Motor neuron (in vitro differentiated cells): ENCODE data around the gene ITGB4. TPM values are rescaled to one million over a fixed set of nuclear protein-coding genes. Genes with fewer than 3 reads are reported as not detected.

Source experiments
- ATAC-seq, 8 experiments: fragments of 200-7000 bp; cut with Tn5 transposase; replicated peaks in 6 of 8; 2 replicates each; pipeline ENCODE4 v1.8.0; 2021; ENCODE audit warnings: mild to moderate bottlenecking in 8 of 8, moderate library complexity in 8 of 8
- H3K27ac ChIP-seq, 2 donors: fragments of 250-450 bp; sonication (Bioruptor Pico); 2 replicates each; pipeline ENCODE4 v1.9.0; 2021; ENCODE audit warnings: antibody characterized with exemption in 2 of 2, mild to moderate bottlenecking in 2 of 2, moderate library complexity in 1 of 2
- H3K4me1 ChIP-seq, 2 donors: fragments of 250-450 bp; sonication (Bioruptor Pico); replicated peaks in 1 of 2; 2 replicates each; pipeline ENCODE4 v1.6.1; 2021; ENCODE audit warnings: antibody characterized with exemption in 2 of 2, mild to moderate bottlenecking in 2 of 2, moderate library complexity in 1 of 2
- H3K4me3 ChIP-seq, 5 donors: fragments of 250-450 bp; sonication (Bioruptor Pico); 2 replicates each; pipeline ENCODE4 v1.9.0; 2021; ENCODE audit warnings: antibody characterized with exemption in 5 of 5, mild to moderate bottlenecking in 5 of 5, moderate library complexity in 4 of 5
- WGBS, 10 experiments: fragments of 450-650 bp; shearing (Covaris generic); methylation state at CpG; one replicate each; pipeline ENCODE4 v1.0.0; 2022; 5-methylcytosine and 5-hydroxymethylcytosine counted together
- in situ Hi-C, 9 experiments: fragments of 400-800 bp; cut with MboI; loops; one replicate each; pipeline ENCODE4 v1.15.0; 2021; ENCODE audit warnings: low sequenced_read_pairs in 9 of 9, low pct_unique_long_range_greater_than_20kb in 2 of 9; ENCODE audit not compliant: unreplicated experiment in 9 of 9
- total RNA-seq, 8 experiments: library from RNA; unstranded; fragments of 300-600 nt; gene quantifications; 2 replicates each; pipeline versions ENCODE4 v1.2.3 to v1.2.4, GENCODE V29; 2022

The ITGB4 gene
- total RNA-seq, 8 experiments from 2014 or later, result 0.46 to 40.8 (median 2.0) TPM

DNA sequence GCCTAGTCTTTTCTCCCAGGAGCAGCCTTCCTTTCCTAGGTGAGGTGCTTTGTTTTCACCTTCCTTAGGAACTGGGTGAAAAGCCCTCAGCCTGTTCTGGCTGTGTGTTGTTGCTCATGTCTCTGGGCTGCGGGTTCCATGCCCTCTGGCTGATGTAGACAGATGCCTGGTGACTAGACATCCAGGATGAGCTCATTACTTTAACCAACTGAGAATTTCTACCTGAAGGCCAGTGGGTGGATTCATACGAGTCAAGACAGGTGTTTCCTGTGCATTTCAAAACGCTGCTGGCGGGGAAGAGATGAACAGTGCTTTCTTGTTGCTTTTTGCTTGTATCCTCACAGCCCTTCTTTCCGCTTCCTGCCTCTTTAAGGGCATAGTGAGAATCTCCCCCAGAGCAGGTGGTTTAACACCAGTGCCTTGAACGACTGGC lies 31.8 kb upstream of the ITGB4 start:
- in situ Hi-C loops, result no loop called here
- H3K27ac ChIP-seq, result no peak overlapping the region
- 67 to 100% (median 91%) methylated on average over 1 to 6 of the region's 6 CpGs; no CpG with 5 or more reads in 4 of the 10 experiments for WGBS, 10 experiments
- ATAC-seq, result no peak
- H3K4me3 ChIP-seq, result no peak overlapping the region
- peaks cover 2 to 12% of the 10 kb centered on the region in 2 donors for H3K4me1 ChIP-seq

GRCh38 chr17:75691371-75691791 lies 29.9 kb upstream of the ITGB4 start:
- WGBS, 10 experiments, result 40 to 100% (median 80%) methylated on average over 1 to 4 of the region's 5 CpGs; no CpG with 5 or more reads in 2 of the 10 experiments
- Histone ChIP-seq H3K4me1 (peaks cover 2 to 12% of the 10 kb centered on the region in 2 donors), H3K4me3 (no peak overlapping the region), H3K27ac (no peak overlapping the region)
- in situ Hi-C loops, result no loop called here
- no peak for ATAC-seq

DNA sequence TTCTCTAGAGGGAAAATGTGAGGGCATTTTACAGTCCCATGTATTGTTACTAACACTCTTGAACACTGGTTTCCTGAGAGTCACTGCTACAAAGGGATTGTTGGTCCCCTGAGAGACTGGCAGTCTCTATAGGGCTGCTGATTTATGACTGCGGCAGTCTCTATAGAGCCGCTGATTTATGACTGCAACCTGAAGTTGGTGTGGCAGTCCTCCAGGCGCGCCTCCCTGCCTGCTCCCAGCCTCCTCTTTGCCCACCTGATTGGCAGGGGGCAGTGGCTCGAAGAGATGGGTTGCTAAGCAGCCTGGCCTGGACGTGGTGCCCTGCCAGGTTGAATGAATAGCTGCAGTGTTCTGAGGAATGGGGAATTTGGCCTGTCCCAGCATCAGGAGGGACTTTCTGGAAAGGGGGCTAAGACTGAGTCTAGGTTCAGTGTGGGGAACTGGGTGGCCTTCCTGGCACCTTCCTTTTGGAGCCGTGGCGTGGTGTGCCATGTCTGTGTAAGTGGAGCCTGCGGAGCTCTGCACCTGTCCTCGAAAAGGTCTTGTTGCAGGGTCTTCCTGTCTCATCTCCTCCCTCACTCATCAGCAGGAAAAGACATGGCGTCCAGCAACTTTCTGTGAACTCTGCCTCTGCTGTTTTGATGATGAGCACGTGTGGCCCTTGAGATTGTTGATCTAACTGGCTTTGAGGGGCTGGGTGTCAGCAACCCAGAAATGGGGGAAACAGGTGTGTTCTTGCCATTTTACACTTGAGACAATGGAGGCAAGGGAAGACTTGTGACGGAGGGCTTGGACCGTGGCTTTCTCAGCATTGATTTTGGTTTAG lies 29.2 kb upstream of the ITGB4 start:
- 25 to 100% (median 77%) methylated on average over 1 to 12 of the region's 14 CpGs; no CpG with 5 or more reads in 2 of the 10 experiments for WGBS, 10 experiments
- peak in 5 of 8 experiments; percentile 68 to 76 (median 72) for ATAC-seq
- in situ Hi-C loops, result no loop called here
- peaks cover 2 to 12% of the 10 kb centered on the region in 2 donors for H3K4me1 ChIP-seq
- H3K4me3 ChIP-seq, result no peak overlapping the region
- no peak overlapping the region for H3K27ac ChIP-seq

- Histone ChIP-seq H3K4me3 (no peak overlapping the region), H3K27ac (no peak overlapping the region), H3K4me1 (peaks cover 2 to 12% of the 10 kb centered on the region in 2 donors)
- 100% methylated on average over 1 of the region's 13 CpGs; no CpG with 5 or more reads in 9 of the 10 experiments for WGBS, 10 experiments
- in situ Hi-C loops, result no loop called here
- no peak for ATAC-seq
Measured at GRCh38 chr17:75692976-75693375, 28.3 kb upstream of the ITGB4 start.

GRCh38 chr17:75693500-75694481 lies 27.5 kb upstream of the ITGB4 start:
- Histone ChIP-seq H3K27ac (no peak overlapping the region), H3K4me3 (no peak overlapping the region), H3K4me1 (peaks cover 2 to 12% of the 10 kb centered on the region in 2 donors)
- peak; percentile 62 to 96 (median 79) for ATAC-seq
- in situ Hi-C loops, result no loop called here
- 10 to 73% (median 36%) methylated on average over 1 to 10 of the region's 19 CpGs; no CpG with 5 or more reads in 2 of the 10 experiments for WGBS, 10 experiments

- 40 to 93% (median 82%) methylated on average over 1 to 9 of the region's 14 CpGs; no CpG with 5 or more reads in 5 of the 10 experiments for WGBS, 10 experiments
- peaks cover 2 to 12% of the 10 kb centered on the region in 2 donors for H3K4me1 ChIP-seq
- no peak overlapping the region for H3K4me3 ChIP-seq
- H3K27ac ChIP-seq, result no peak overlapping the region
- in situ Hi-C loops, result no loop called here
- no peak for ATAC-seq
Measured at GRCh38 chr17:75694536-75694935, 26.7 kb upstream of the ITGB4 start.

DNA sequence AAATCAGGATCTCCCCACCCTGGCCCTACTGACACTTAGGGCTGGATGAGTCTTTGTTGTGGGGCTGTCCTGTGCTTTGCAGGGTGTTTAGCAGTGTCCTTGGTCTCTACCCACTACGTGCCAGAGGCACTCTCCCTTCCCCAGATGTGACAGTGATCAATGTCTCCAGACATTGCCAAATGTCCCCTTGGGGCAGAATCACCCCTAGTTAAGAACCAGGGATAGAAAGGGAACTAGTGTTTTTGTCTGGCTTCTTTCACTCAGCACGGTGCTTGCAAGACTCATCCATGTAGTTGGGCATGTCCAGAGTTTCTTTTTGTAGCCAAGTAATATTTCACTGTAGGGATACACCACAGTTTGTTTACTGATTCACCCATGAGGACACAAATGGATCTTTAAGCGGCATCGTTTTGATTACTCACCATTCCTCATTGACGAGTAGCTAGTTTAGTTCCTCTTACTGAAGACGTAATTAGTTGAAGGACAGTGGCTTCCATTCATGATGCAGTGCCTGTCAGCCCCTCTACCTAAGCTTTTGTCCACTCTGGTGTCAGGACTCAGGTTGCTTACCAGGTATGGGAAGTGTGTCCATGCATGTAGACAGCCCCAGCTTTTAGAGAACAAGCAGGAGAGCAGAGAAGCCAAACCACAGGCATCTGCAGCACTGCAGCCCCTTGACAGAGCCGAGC lies 26.0 kb upstream of the ITGB4 start:
- H3K4me1 ChIP-seq, result peaks cover 2 to 12% of the 10 kb centered on the region in 2 donors
- ATAC-seq, result no peak
- in situ Hi-C loops, result no loop called here
- H3K27ac ChIP-seq, result no peak overlapping the region
- H3K4me3 ChIP-seq, result no peak overlapping the region
- WGBS, 10 experiments, result 17 to 100% (median 85%) methylated on average over 1 to 6 of the region's 7 CpGs; no CpG with 5 or more reads in 1 of the 10 experiments

DNA sequence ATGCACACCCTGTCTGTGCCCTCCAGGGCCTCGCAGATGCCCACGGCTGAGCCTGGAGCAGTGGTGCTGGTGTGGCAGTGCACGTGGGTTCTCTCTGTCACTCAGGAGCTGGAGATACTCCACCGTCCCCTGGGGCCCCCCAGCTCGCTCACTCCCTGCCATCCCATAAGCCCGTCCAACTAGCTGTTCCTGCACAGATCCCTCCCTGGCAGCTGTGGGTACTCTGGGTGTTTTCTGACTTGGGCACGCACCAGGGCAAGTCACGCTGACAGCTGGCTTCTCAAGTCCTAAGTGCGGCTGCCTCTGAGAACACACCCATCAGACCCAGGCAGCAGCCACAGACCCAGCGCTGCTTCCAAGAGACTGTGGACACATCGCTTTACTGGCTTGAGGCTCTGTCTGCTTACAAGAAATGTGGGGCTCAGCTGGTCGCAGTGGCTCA lies 25.4 kb upstream of the ITGB4 start:
- 0 to 100% (median 100%) methylated on average over 1 to 3 of the region's 12 CpGs; no CpG with 5 or more reads in 4 of the 10 experiments for WGBS, 10 experiments
- peaks cover 2 to 7% of the 10 kb centered on the region in 2 donors for H3K4me1 ChIP-seq
- in situ Hi-C loops, result no loop called here

DNA sequence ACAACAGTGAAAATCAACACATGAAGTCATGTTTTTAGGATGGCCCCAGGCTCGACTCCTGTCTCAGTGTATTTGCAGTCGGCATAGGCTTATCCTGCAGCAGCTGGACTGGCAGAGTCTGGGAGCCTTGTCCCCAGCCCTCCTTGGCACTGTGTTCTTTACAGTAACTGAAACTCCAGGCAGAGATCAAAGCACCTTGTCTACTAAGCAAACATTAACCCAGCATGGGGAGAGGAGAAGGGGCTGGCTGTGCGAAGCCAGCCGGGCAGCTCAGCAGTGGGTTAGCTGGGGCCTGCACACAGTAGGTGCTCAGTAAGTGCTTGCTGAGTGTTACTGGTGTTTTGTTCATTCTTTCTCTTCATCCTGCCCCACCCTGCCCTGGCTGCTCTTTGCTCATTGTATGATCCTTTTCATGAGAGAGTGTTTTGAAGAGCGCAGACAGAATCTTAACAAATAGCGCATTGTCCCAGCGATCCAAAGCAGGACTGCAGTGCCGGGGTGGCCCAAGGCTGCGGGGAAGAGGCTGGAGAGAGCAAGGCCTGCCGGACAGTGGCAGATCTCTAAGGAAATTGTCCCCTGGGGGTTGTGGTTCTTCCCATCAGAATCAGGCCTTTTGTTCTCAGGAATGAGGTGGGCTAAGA lies 23.5 kb upstream of the ITGB4 start:
- Histone ChIP-seq H3K4me1 (no peaks in the 10 kb centered on the region), H3K4me3 (no peak overlapping the region), H3K27ac (no peak overlapping the region)
- WGBS, 10 experiments, result 63 to 100% (median 80%) methylated on average over 1 to 8 of the region's 10 CpGs; no CpG with 5 or more reads in 3 of the 10 experiments
- peak in 2 of 8 experiments; percentile 4 to 40 for ATAC-seq
- in situ Hi-C loops, result no loop called here

More for the DNA sequence above, 25.4 kb upstream of the ITGB4 start:
- Histone ChIP-seq H3K27ac (no peak overlapping the region), H3K4me3 (no peak overlapping the region)
- no peak for ATAC-seq

- in situ Hi-C loops, result no loop called here
- Histone ChIP-seq H3K27ac (no peak overlapping the region), H3K4me1 (no peaks in the 10 kb centered on the region), H3K4me3 (no peak overlapping the region)
- 100% methylated on average over 1 of the region's 3 CpGs; no CpG with 5 or more reads in 5 of the 10 experiments for WGBS, 10 experiments
- ATAC-seq, result no peak
Measured at GRCh38 chr17:75698659-75699058, 22.6 kb upstream of the ITGB4 start.

- Histone ChIP-seq H3K4me3 (no peak overlapping the region), H3K27ac (no peak overlapping the region), H3K4me1 (no peaks in the 10 kb centered on the region)
- ATAC-seq, result no peak
- in situ Hi-C loops, result no loop called here
- WGBS, 10 experiments, result 80 to 100% (median 95%) methylated on average over 2 to 9 of the region's 10 CpGs; no CpG with 5 or more reads in 3 of the 10 experiments
Measured at GRCh38 chr17:75701288-75701687, 20.0 kb upstream of the ITGB4 start.

- ATAC-seq, result no peak
- no peak overlapping the region for H3K27ac ChIP-seq
- no peaks in the 10 kb centered on the region for H3K4me1 ChIP-seq
- WGBS, 10 experiments, result 75 to 100% (median 90%) methylated on average over 2 to 5 of the region's 12 CpGs; no CpG with 5 or more reads in 3 of the 10 experiments
- in situ Hi-C loops, result no loop called here
- H3K4me3 ChIP-seq, result no peak overlapping the region
Measured at GRCh38 chr17:75703191-75703590, 18.1 kb upstream of the ITGB4 start.
